Nephron (organoid): ENCODE measurements around the gene ZNF207.
"Not testable (repeated sequence)": the region's sequence is repeated elsewhere in the genome, so short reads cannot be mapped to it uniquely, and the experiment has no call there.

ENCODE experiments used
- H3K27ac Mint-ChIP-seq, 3 experiments: 2 replicates each; pipeline ENCODE4 v1.8.0; 2020; ENCODE audit warnings: mixed read lengths in 3 of 3, mild to moderate bottlenecking in 2 of 3, moderate library complexity in 1 of 3
- H3K27me3 Mint-ChIP-seq: 2 replicates; pipeline ENCODE4 v1.8.0; 2021; ENCODE audit warnings: low read depth, mild to moderate bottlenecking, moderate library complexity, mixed read lengths
- H3K36me3 Mint-ChIP-seq: 2 replicates; pipeline ENCODE4 v1.8.0; 2020; ENCODE audit warnings: low read depth, mixed read lengths
- H3K4me1 Mint-ChIP-seq: 2 replicates; pipeline ENCODE4 v1.8.0; 2020; ENCODE audit warnings: mixed read lengths
- H3K4me3 Mint-ChIP-seq, 3 experiments: 2 replicates each; pipeline ENCODE4 v1.8.0; 2020; ENCODE audit warnings: mild to moderate bottlenecking in 3 of 3, mixed read lengths in 3 of 3, moderate library complexity in 2 of 3
- H3K9me3 Mint-ChIP-seq: 2 replicates; pipeline ENCODE4 v1.8.0; 2020; ENCODE audit warnings: mixed read lengths
- CTCF ChIP-seq, 3 experiments: fragments of 200-600 bp; sonication (generic); IDR thresholded peaks; one replicate each; pipeline ENCODE4 v1.5.0; 2021; ENCODE audit warnings: antibody characterized with exemption in 3 of 3; ENCODE audit not compliant: unreplicated experiment in 3 of 3

Gene ZNF207

GRCh38 chr17:32398946-32399345 is 49.0 kb downstream of the ZNF207 start:
- Mint-ChIP-seq H3K27me3 (no peaks in the 10 kb centered on the region), H3K36me3 (peaks cover 3% of the 10 kb centered on the region), H3K4me1 (no peaks in the 10 kb centered on the region), H3K9me3 (no peaks in the 10 kb centered on the region), H3K4me3 (no peak overlapping the region), H3K27ac (no peak overlapping the region)
- no peak for TF ChIP-seq CTCF (IDR thresholded peaks at IDR 0.05; ENCODE audit: unreplicated experiment in 3 of 3)

GRCh38 chr17:32410085-32410484 is 60.1 kb downstream of the ZNF207 start:
- not testable (repeated sequence) for H3K27me3 Mint-ChIP-seq, H3K4me3 Mint-ChIP-seq, H3K9me3 Mint-ChIP-seq, H3K4me1 Mint-ChIP-seq, H3K27ac Mint-ChIP-seq, H3K36me3 Mint-ChIP-seq

- peaks cover 14% of the 10 kb centered on the region for H3K9me3 Mint-ChIP-seq
- no peak overlapping the region for H3K27ac Mint-ChIP-seq
- no peaks in the 10 kb centered on the region for H3K4me1 Mint-ChIP-seq
- peaks cover 15% of the 10 kb centered on the region for H3K36me3 Mint-ChIP-seq
- TF ChIP-seq CTCF (IDR thresholded peaks at IDR 0.05; ENCODE audit: unreplicated experiment in 3 of 3) = no peak
- H3K4me3 Mint-ChIP-seq = no peak overlapping the region
- H3K27me3 Mint-ChIP-seq = no peaks in the 10 kb centered on the region
Measured at GRCh38 chr17:32426894-32427293, 76.9 kb downstream of the ZNF207 start.

GRCh38 chr17:32429598-32429997 is 79.6 kb downstream of the ZNF207 start:
- no peak overlapping the region for H3K27ac Mint-ChIP-seq
- H3K36me3 Mint-ChIP-seq = peaks cover 15% of the 10 kb centered on the region
- no peak for TF ChIP-seq CTCF (IDR thresholded peaks at IDR 0.05; ENCODE audit: unreplicated experiment in 3 of 3)
- no peak overlapping the region for H3K4me3 Mint-ChIP-seq
- H3K4me1 Mint-ChIP-seq = no peaks in the 10 kb centered on the region
- peaks cover 14% of the 10 kb centered on the region for H3K9me3 Mint-ChIP-seq
- H3K27me3 Mint-ChIP-seq = no peaks in the 10 kb centered on the region
